ENCODE results near the gene TTLL5.

TTLL5 gene

GRCh38 chr14:75702122-75702521 lies 41.1 kb downstream of the TTLL5 start:
- DNase-seq, result no peak

GRCh38 chr14:75702616-75703261 lies 41.7 kb downstream of the TTLL5 start:
- no peak for DNase-seq

GRCh38 chr14:75703467-75703866 lies 42.4 kb downstream of the TTLL5 start:
- no peak for DNase-seq

GRCh38 chr14:75705014-75705413 lies 44.0 kb downstream of the TTLL5 start:
- no peak for DNase-seq

- peak; percentile 65 for DNase-seq
These were observed 48.3 kb downstream of the TTLL5 start for GRCh38 chr14:75709207-75709812.

- DNase-seq, result no peak
These were observed 50.2 kb downstream of the TTLL5 start for GRCh38 chr14:75711105-75711795.

GRCh38 chr14:75711796-75712211 lies 50.8 kb downstream of the TTLL5 start:
- DNase-seq, result no peak

GRCh38 chr14:75714991-75715390 lies 53.9 kb downstream of the TTLL5 start:
- DNase-seq, result no peak

GRCh38 chr14:75715926-75716780 lies 55.1 kb downstream of the TTLL5 start:
- no peak for DNase-seq

GRCh38 chr14:75717729-75718128 lies 56.7 kb downstream of the TTLL5 start:
- no peak for DNase-seq

GRCh38 chr14:75718199-75718598 lies 57.2 kb downstream of the TTLL5 start:
- DNase-seq, result no peak

- DNase-seq, result no peak
These were observed 59.1 kb downstream of the TTLL5 start for GRCh38 chr14:75720116-75720515.

GRCh38 chr14:75720842-75721498 lies 59.9 kb downstream of the TTLL5 start:
- no peak for DNase-seq

GRCh38 chr14:75723716-75724115 lies 62.7 kb downstream of the TTLL5 start:
- no peak for DNase-seq

GRCh38 chr14:75724414-75725204 lies 63.6 kb downstream of the TTLL5 start:
- no peak for DNase-seq

- no peak for DNase-seq
These were observed 64.4 kb downstream of the TTLL5 start for GRCh38 chr14:75725481-75725880.

- no peak for DNase-seq
These were observed 65.3 kb downstream of the TTLL5 start for GRCh38 chr14:75726321-75726720.

GRCh38 chr14:75727124-75727523 lies 66.1 kb downstream of the TTLL5 start:
- no peak for DNase-seq

- DNase-seq, result no peak
These were observed 71.8 kb downstream of the TTLL5 start for GRCh38 chr14:75732888-75733287.

- DNase-seq, result no peak
These were observed 73.8 kb downstream of the TTLL5 start for GRCh38 chr14:75734854-75735253.

- no peak for DNase-seq
These were observed 75.9 kb downstream of the TTLL5 start for GRCh38 chr14:75736845-75737485.

Data from activated naive CD4-positive, alpha-beta T cell treated with anti-CD3 and anti-CD28 coated beads, Interleukin-2, amount 50 U/mL, for 16 hours (primary cell).